ENCODE data around the gene PSMA8.

- TF ChIP-seq CTCF (IDR thresholded peaks at IDR 0.05) (no peak), SMC3 (IDR thresholded peaks at IDR 0.05) (no peak), ZFP36 (IDR thresholded peaks at IDR 0.05; ENCODE audit: borderline replicate concordance, partially characterized antibody) (no peak), MAFK (IDR thresholded peaks at IDR 0.05; ENCODE audit: partially characterized antibody) (no peak), FOSL2 (IDR thresholded peaks at IDR 0.05) (no peak), FOSL2 (CRISPR knock-in tag; IDR thresholded peaks at IDR 0.05) (no peak)
Observed at GRCh38 chr18:26225022-26225693, 91.5 kb downstream of the PSMA8 start.

All from A549 (cell line).